HAP-1 (cell line): ENCODE data around the gene PTPN3.

Experiments
- DNase-seq, 2 experiments: peaks; one replicate each; pipeline ENCODE4 v3.0.0-alpha.2; 2016 to 2020; ENCODE audit warnings: low spot score in 2 of 2
- H3K27me3 ChIP-seq: fragments of 250-450 bp; sonication (Bioruptor Pico); 2 replicates; pipeline ENCODE4 v1.5.1; 2020; ENCODE audit warnings: low read depth, mild to moderate bottlenecking, moderate library complexity
- H3K36me3 ChIP-seq: fragments of 250-450 bp; sonication (Bioruptor Pico); replicated peaks from 2 replicates; pipeline ENCODE4 v1.5.1; 2020; ENCODE audit warnings: mild to moderate bottlenecking
- H3K4me1 ChIP-seq: fragments of 250-450 bp; sonication (Bioruptor Pico); 2 replicates; pipeline ENCODE4 v1.5.1; 2020; ENCODE audit warnings: mild to moderate bottlenecking
- H3K4me3 ChIP-seq: fragments of 250-450 bp; sonication (Bioruptor Pico); 2 replicates; pipeline ENCODE4 v1.5.1; 2020; ENCODE audit warnings: mild to moderate bottlenecking, moderate library complexity
- H3K9me3 ChIP-seq: fragments of 250-450 bp; sonication (Bioruptor Pico); 2 replicates; pipeline ENCODE4 v1.5.1; 2020; ENCODE audit warnings: mild to moderate bottlenecking, moderate library complexity
- in situ Hi-C: fragments of 300-500 bp; cut with MboI; formaldehyde crosslinking; loops from 3 replicates; pipeline ENCODE4 v1.14.3; 2020; ENCODE audit warnings: low sequenced_read_pairs, inconsistent platforms, mixed read lengths

Gene PTPN3

GRCh38 chr9:109449036-109449798, 48.9 kb downstream of the PTPN3 start:
- Histone ChIP-seq H3K9me3 (no peaks in the 10 kb centered on the region; the same call in 1 of the 2 replicates), H3K4me3 (no peak overlapping the region), H3K27me3 (no peaks in the 10 kb centered on the region), H3K36me3 (no peaks in the 10 kb centered on the region), H3K4me1 (peaks cover 14% of the 10 kb centered on the region)
- in situ Hi-C loops, result no loop called here
- no peak for DNase-seq

GRCh38 chr9:109448223-109448622, 49.9 kb downstream of the PTPN3 start:
- Histone ChIP-seq H3K27me3 (no peaks in the 10 kb centered on the region), H3K36me3 (no peaks in the 10 kb centered on the region), H3K4me1 (peaks cover 4% of the 10 kb centered on the region), H3K9me3 (no peaks in the 10 kb centered on the region; the same call in 1 of the 2 replicates), H3K4me3 (no peak overlapping the region)
- in situ Hi-C loops, result no loop called here
- no peak for DNase-seq

- DNase-seq, result no peak
- H3K4me3 ChIP-seq, result no peak overlapping the region
- H3K36me3 ChIP-seq, result no peaks in the 10 kb centered on the region
- in situ Hi-C loops, result no loop called here
- H3K27me3 ChIP-seq, result no peaks in the 10 kb centered on the region
- no peaks in the 10 kb centered on the region; the same call in 1 of the 2 replicates for H3K9me3 ChIP-seq
- no peaks in the 10 kb centered on the region for H3K4me1 ChIP-seq
These were observed 50.6 kb downstream of the PTPN3 start for GRCh38 chr9:109447329-109448076.

- H3K27me3 ChIP-seq, result no peaks in the 10 kb centered on the region
- in situ Hi-C loops, result no loop called here
- no peaks in the 10 kb centered on the region; the same call in 1 of the 2 replicates for H3K9me3 ChIP-seq
- H3K4me1 ChIP-seq, result peaks cover 7% of the 10 kb centered on the region
- DNase-seq, result no peak
- no peak overlapping the region for H3K4me3 ChIP-seq
- H3K36me3 ChIP-seq, result no peaks in the 10 kb centered on the region
These were observed 53.3 kb downstream of the PTPN3 start for GRCh38 chr9:109444771-109445320.

GRCh38 chr9:109442716-109443115, 55.4 kb downstream of the PTPN3 start:
- DNase-seq, result no peak
- no peaks in the 10 kb centered on the region for H3K36me3 ChIP-seq
- H3K4me3 ChIP-seq, result no peak overlapping the region
- H3K27me3 ChIP-seq, result no peaks in the 10 kb centered on the region
- H3K9me3 ChIP-seq, result no peaks in the 10 kb centered on the region; the same call in 1 of the 2 replicates
- in situ Hi-C loops, result no loop called here
- H3K4me1 ChIP-seq, result peaks cover 7% of the 10 kb centered on the region

- no peaks in the 10 kb centered on the region for H3K9me3 ChIP-seq
- peaks cover 7% of the 10 kb centered on the region for H3K4me1 ChIP-seq
- in situ Hi-C loops, result no loop called here
- peak in 1 of 2 experiments; percentile 42 for DNase-seq
- H3K27me3 ChIP-seq, result peaks cover 3% of the 10 kb centered on the region; the same call in 1 of the 2 replicates
- no peak overlapping the region for H3K4me3 ChIP-seq
- H3K36me3 ChIP-seq, result no peaks in the 10 kb centered on the region
These were observed 56.8 kb downstream of the PTPN3 start for GRCh38 chr9:109441296-109441695.

- peak; percentile 72 to 83 for DNase-seq
- in situ Hi-C loops, result no loop called here
- H3K9me3 ChIP-seq, result no peaks in the 10 kb centered on the region
- H3K4me1 ChIP-seq, result peaks cover 7% of the 10 kb centered on the region
- H3K4me3 ChIP-seq, result no peak overlapping the region
- H3K36me3 ChIP-seq, result no peaks in the 10 kb centered on the region
- H3K27me3 ChIP-seq, result peaks cover 3% of the 10 kb centered on the region; the same call in 1 of the 2 replicates
These were observed 57.3 kb downstream of the PTPN3 start for GRCh38 chr9:109440797-109441287.

GRCh38 chr9:109440117-109440515, 58.0 kb downstream of the PTPN3 start:
- no peak overlapping the region for H3K4me3 ChIP-seq
- no peak for DNase-seq
- H3K9me3 ChIP-seq, result no peaks in the 10 kb centered on the region
- in situ Hi-C loops, result no loop called here
- H3K27me3 ChIP-seq, result peaks cover 3% of the 10 kb centered on the region; the same call in 1 of the 2 replicates
- H3K4me1 ChIP-seq, result peaks cover 7% of the 10 kb centered on the region
- H3K36me3 ChIP-seq, result no peaks in the 10 kb centered on the region

GRCh38 chr9:109439378-109440116, 58.6 kb downstream of the PTPN3 start:
- Histone ChIP-seq H3K4me3 (no peak overlapping the region), H3K4me1 (peaks cover 7% of the 10 kb centered on the region), H3K9me3 (no peaks in the 10 kb centered on the region), H3K27me3 (peaks cover 3% of the 10 kb centered on the region; the same call in 1 of the 2 replicates), H3K36me3 (no peaks in the 10 kb centered on the region)
- in situ Hi-C loops, result no loop called here
- no peak for DNase-seq

GRCh38 chr9:109437286-109437685, 60.8 kb downstream of the PTPN3 start:
- Histone ChIP-seq H3K27me3 (peaks cover 3% of the 10 kb centered on the region; the same call in 1 of the 2 replicates), H3K4me3 (no peak overlapping the region), H3K36me3 (no peaks in the 10 kb centered on the region), H3K4me1 (peaks cover 14% of the 10 kb centered on the region), H3K9me3 (no peaks in the 10 kb centered on the region)
- in situ Hi-C loops, result no loop called here
- DNase-seq, result no peak

GRCh38 chr9:109436071-109436470, 62.0 kb downstream of the PTPN3 start:
- Histone ChIP-seq H3K9me3 (no peaks in the 10 kb centered on the region), H3K27me3 (peaks cover 3% of the 10 kb centered on the region; the same call in 1 of the 2 replicates), H3K36me3 (no peaks in the 10 kb centered on the region), H3K4me1 (peaks cover 13% of the 10 kb centered on the region), H3K4me3 (no peak overlapping the region)
- DNase-seq, result no peak
- in situ Hi-C loops, result no loop called here

GRCh38 chr9:109433476-109433875, 64.6 kb downstream of the PTPN3 start:
- DNase-seq, result peak in 1 of 2 experiments; percentile 22
- Histone ChIP-seq H3K4me3 (no peak overlapping the region), H3K27me3 (peaks cover 3% of the 10 kb centered on the region; the same call in 1 of the 2 replicates), H3K36me3 (no peaks in the 10 kb centered on the region), H3K9me3 (no peaks in the 10 kb centered on the region), H3K4me1 (peaks cover 7% of the 10 kb centered on the region)
- in situ Hi-C loops, result no loop called here

GRCh38 chr9:109430231-109430630, 67.9 kb downstream of the PTPN3 start:
- Histone ChIP-seq H3K4me1 (peaks cover 7% of the 10 kb centered on the region), H3K27me3 (no peaks in the 10 kb centered on the region), H3K36me3 (no peaks in the 10 kb centered on the region), H3K9me3 (no peaks in the 10 kb centered on the region), H3K4me3 (no peak overlapping the region)
- in situ Hi-C loops, result no loop called here
- no peak for DNase-seq
